ENCODE measurements around the gene POU3F1. TPM values are rescaled to one million over a fixed set of nuclear protein-coding genes. Genes with fewer than 3 reads are reported as not detected.

Gene POU3F1
- total RNA-seq, 1 experiment from 2014 or later, result 5.8 TPM

DNA sequence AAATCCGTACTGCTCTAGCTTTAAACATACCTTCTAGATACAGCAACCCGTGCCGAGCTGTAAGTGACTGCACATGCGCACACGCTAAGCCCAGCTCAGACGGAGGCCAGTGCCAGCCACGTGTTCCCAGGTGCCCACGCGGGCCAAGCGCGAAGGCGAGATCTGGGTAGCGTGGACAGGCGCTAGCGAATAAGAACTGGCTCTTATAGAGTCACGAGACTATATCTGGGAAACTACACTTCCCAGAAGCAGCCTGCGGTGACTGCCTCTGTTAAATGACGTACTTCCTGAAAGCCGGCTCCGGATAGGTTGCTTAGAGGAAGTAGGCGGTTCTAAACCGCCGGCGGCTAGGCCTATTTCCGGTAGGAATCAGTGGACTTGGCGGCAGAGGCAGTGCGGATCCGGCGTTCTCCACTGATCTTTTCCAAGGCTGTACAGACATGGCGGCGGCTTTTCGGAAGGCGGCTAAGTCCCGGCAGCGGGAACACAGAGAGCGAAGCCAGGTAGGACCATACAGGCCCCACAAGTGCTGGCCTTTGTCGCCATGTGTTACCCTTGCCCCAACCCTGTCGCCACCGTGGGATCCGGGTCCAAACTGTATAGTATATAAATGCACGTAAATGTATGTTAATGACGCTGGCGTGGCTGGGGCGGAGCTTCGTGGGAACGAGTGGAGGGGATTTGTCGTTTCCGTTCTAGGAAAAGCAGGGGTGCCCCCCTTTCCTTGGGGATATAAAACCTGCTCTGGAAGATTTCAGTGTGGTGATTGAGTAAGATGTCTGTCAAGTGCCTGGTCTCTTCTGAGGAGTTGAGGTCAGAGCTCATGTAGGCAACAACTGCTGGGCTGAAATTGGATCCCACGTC, 34.0 kb downstream of the POU3F1 start, which contains the start of gene UTP11:
UTP11 (plus strand) TSS at position 372 of the 864 bp plus-strand sequence; CDS start at position 441, 69 bp downstream.
- peak within 1 kb of the TSS; percentile 94 to 99 for H3K4me3 Mint-ChIP-seq
- no peak within 1 kb of the TSS for H2BK15ac ChIP-seq (ENCODE audit: low read depth, low read length)

More for the DNA sequence above, 34.0 kb downstream of the POU3F1 start, which contains the start of gene UTP11:
- Histone ChIP-seq H3K9ac (ENCODE audit: extremely low read depth, insufficient read length, low read length) (peak within 1 kb of the TSS; percentile 88), H3K18ac (ENCODE audit: insufficient read length, low read depth, low read length) (peak within 1 kb of the TSS; percentile 75), H2BK5ac (ENCODE audit: insufficient read length, low read length) (no peak within 1 kb of the TSS), H3K23me2 (ENCODE audit: insufficient read length, low read depth, low read length, poor library complexity, severe bottlenecking) (peaks cover 6% of the 10 kb centered on the region), H2AFZ (ENCODE audit: low read length) (no peak within 1 kb of the TSS), H4K20me1 (ENCODE audit: control insufficient read depth, insufficient read depth, insufficient read length) (no peaks in the 10 kb centered on the region), H2BK20ac (ENCODE audit: low read depth, low read length, poor library complexity, severe bottlenecking) (no peak within 1 kb of the TSS), H2BK120ac (ENCODE audit: low read depth, low read length, poor library complexity, severe bottlenecking) (no peak within 1 kb of the TSS), H3T11ph (ENCODE audit: low read length) (no peak within 1 kb of the TSS), H3K4me2 (ENCODE audit: insufficient read depth, insufficient read length, low read length) (peak within 1 kb of the TSS; percentile 75), H3K23ac (ENCODE audit: insufficient read length, low read depth, low read length) (no peak within 1 kb of the TSS), H3K4ac (ENCODE audit: low read depth, low read length) (no peak within 1 kb of the TSS), H3K27me3 (ENCODE audit: insufficient read depth, low read length) (no peaks in the 10 kb centered on the region), H4K91ac (ENCODE audit: insufficient read length, low read depth, low read length) (no peak within 1 kb of the TSS), H3K56ac (ENCODE audit: insufficient read length, low read depth, low read length) (no peak within 1 kb of the TSS), H2AK5ac (ENCODE audit: insufficient read length, low read length) (no peak within 1 kb of the TSS), H3K27ac (ENCODE audit: insufficient read length, low read depth, low read length) (no peak within 1 kb of the TSS), H4K8ac (replicated peaks; ENCODE audit: insufficient read length, low read depth, low read length) (no peak within 1 kb of the TSS), H3K14ac (ENCODE audit: insufficient read depth, low read length) (peak within 1 kb of the TSS; percentile 79), H3K4me1 (ENCODE audit: insufficient read depth, low read length) (peaks cover 3% of the 10 kb centered on the region), H3K79me1 (ENCODE audit: insufficient read depth, low read depth, low read length, poor library complexity, severe bottlenecking) (peaks cover 9% of the 10 kb centered on the region), H3K9me3 (ENCODE audit: control insufficient read depth, low read depth, low read length) (no peaks in the 10 kb centered on the region), H2BK12ac (ENCODE audit: insufficient read length, low read depth, low read length) (no peak within 1 kb of the TSS), H3K79me2 (ENCODE audit: insufficient read depth, low read length) (peaks cover 17% of the 10 kb centered on the region; the same call in 1 of the 2 replicates), H4K5ac (ENCODE audit: insufficient read length, low read depth, low read length) (no peak within 1 kb of the TSS)
- Mint-ChIP-seq H3K27me3 (ENCODE audit: low read depth) (no peaks in the 10 kb centered on the region), H3K27ac (peak within 1 kb of the TSS; percentile 95 to 99 (median 98)), H3K9me3 (no peaks in the 10 kb centered on the region), H3K36me3 (ENCODE audit: insufficient read depth in 1 of 3, low read depth in 3 of 3) (peaks cover 4 to 33% (median 17%) of the 10 kb centered on the region in 3 experiments; a peak in 6 of 7 replicates), H3K4me1 (peaks cover 25 to 28% of the 10 kb centered on the region in 2 experiments)
- WGBS (ENCODE audit: extremely low coverage, insufficient read length, low lambda C conversion rate), result no CpG with 5 or more reads among the region's 49 CpGs
- DNase-seq, result peak; percentile 98
- TF ChIP-seq, protein P1, sequence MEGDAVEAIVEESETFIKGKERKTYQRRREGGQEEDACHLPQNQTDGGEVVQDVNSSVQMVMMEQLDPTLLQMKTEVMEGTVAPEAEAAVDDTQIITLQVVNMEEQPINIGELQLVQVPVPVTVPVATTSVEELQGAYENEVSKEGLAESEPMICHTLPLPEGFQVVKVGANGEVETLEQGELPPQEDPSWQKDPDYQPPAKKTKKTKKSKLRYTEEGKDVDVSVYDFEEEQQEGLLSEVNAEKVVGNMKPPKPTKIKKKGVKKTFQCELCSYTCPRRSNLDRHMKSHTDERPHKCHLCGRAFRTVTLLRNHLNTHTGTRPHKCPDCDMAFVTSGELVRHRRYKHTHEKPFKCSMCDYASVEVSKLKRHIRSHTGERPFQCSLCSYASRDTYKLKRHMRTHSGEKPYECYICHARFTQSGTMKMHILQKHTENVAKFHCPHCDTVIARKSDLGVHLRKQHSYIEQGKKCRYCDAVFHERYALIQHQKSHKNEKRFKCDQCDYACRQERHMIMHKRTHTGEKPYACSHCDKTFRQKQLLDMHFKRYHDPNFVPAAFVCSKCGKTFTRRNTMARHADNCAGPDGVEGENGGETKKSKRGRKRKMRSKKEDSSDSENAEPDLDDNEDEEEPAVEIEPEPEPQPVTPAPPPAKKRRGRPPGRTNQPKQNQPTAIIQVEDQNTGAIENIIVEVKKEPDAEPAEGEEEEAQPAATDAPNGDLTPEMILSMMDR (conservative IDR thresholded peaks at IDR 0.05), result no peak

Data from H9 (cell line).